ENCODE results near the gene BNC1. TPM values are rescaled to one million over a fixed set of nuclear protein-coding genes. Genes with fewer than 3 reads are reported as not detected.

BNC1 gene
- polyA plus RNA-seq, 1 of the 3 experiments (the other 2 are of a cell fraction) = not detected

- TF ChIP-seq, protein P1, sequence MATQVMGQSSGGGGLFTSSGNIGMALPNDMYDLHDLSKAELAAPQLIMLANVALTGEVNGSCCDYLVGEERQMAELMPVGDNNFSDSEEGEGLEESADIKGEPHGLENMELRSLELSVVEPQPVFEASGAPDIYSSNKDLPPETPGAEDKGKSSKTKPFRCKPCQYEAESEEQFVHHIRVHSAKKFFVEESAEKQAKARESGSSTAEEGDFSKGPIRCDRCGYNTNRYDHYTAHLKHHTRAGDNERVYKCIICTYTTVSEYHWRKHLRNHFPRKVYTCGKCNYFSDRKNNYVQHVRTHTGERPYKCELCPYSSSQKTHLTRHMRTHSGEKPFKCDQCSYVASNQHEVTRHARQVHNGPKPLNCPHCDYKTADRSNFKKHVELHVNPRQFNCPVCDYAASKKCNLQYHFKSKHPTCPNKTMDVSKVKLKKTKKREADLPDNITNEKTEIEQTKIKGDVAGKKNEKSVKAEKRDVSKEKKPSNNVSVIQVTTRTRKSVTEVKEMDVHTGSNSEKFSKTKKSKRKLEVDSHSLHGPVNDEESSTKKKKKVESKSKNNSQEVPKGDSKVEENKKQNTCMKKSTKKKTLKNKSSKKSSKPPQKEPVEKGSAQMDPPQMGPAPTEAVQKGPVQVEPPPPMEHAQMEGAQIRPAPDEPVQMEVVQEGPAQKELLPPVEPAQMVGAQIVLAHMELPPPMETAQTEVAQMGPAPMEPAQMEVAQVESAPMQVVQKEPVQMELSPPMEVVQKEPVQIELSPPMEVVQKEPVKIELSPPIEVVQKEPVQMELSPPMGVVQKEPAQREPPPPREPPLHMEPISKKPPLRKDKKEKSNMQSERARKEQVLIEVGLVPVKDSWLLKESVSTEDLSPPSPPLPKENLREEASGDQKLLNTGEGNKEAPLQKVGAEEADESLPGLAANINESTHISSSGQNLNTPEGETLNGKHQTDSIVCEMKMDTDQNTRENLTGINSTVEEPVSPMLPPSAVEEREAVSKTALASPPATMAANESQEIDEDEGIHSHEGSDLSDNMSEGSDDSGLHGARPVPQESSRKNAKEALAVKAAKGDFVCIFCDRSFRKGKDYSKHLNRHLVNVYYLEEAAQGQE (IDR thresholded peaks at IDR 0.05; ENCODE audit: low read depth, low read length) = no peak
- no peak for TF ChIP-seq EZH2phosphoT487 (IDR thresholded peaks at IDR 0.05; ENCODE audit: borderline replicate concordance, low read depth)
Observed at GRCh38 chr15:83275412-83275811, 9.1 kb downstream of the BNC1 start (continued).

GRCh38 chr15:83270176-83270575 lies 14.3 kb downstream of the BNC1 start:
- CTCF ChIA-PET = interaction anchor here (2.4 kb wide), 1 partner anchor 22 kb away, joined by 17 read pairs; no protein-coding TSS in a partner anchor
- H2AFZ ChIP-seq (ENCODE audit: low read depth) = no peak overlapping the region
- H3K36me3 ChIP-seq (replicated peaks in 1 of 2; ENCODE audit: control insufficient read depth in 1 of 2, insufficient read depth in 2 of 2, low read length in 1 of 2) = no peaks in the 10 kb centered on the region
- WGBS (ENCODE audit: low lambda C conversion rate) = 4% methylated on average over 1 of the region's 1 CpG
- no peak overlapping the region for H3K4me3 ChIP-seq (ENCODE audit: low read depth in 2 of 2, low read length in 1 of 2)
- H3K9me2 ChIP-seq = no peaks in the 10 kb centered on the region
- H3K9me3 ChIP-seq = no peaks in the 10 kb centered on the region
- H4K20me1 ChIP-seq (ENCODE audit: insufficient read depth) = no peaks in the 10 kb centered on the region
- POLR2A ChIA-PET = no interaction called here
- H3F3A ChIP-seq (replicated peaks; ENCODE audit: insufficient read depth) = no peaks in the 10 kb centered on the region
- no peak overlapping the region for H3K27ac ChIP-seq (ENCODE audit: low read depth in 2 of 2, low read length in 1 of 2)
- no peaks in the 10 kb centered on the region for H3K79me2 ChIP-seq (ENCODE audit: insufficient read depth)
- H3K4me2 ChIP-seq = no peak overlapping the region
- no peak overlapping the region for H3K9ac ChIP-seq
- TF ChIP-seq POLR2AphosphoS5 (IDR thresholded peaks at IDR 0.05; ENCODE audit: low read depth, low read length) (no peak), NFIC (IDR thresholded peaks at IDR 0.05; ENCODE audit: borderline replicate concordance) (no peak), TAF1 (IDR thresholded peaks at IDR 0.05; ENCODE audit: borderline replicate concordance, low read depth, low read length) (no peak), EP300 (IDR thresholded peaks at IDR 0.05; ENCODE audit: borderline replicate concordance in 1 of 2, low read depth in 1 of 2, low read length in 1 of 2) (no peak), FOXM1 (IDR thresholded peaks at IDR 0.05; ENCODE audit: low read depth) (no peak), RCOR1 (IDR thresholded peaks at IDR 0.05; ENCODE audit: low read length) (no peak), NRF1 (IDR thresholded peaks at IDR 0.05; ENCODE audit: low read depth, low read length) (no peak), GATA2 (CRISPR knock-in tag; IDR thresholded peaks at IDR 0.05) (no peak), RAD21 (IDR thresholded peaks at IDR 0.05; ENCODE audit: low read length) (no peak), GABPA (IDR thresholded peaks at IDR 0.05; ENCODE audit: low read depth) (no peak), JUND (IDR thresholded peaks at IDR 0.05) (no peak), ELF1 (IDR thresholded peaks at IDR 0.05) (no peak), USF1 (IDR thresholded peaks at IDR 0.05; ENCODE audit: borderline replicate concordance, low read depth) (no peak), EZH2phosphoT487 (IDR thresholded peaks at IDR 0.05; ENCODE audit: borderline replicate concordance, low read depth) (no peak), SIN3A (IDR thresholded peaks at IDR 0.05; ENCODE audit: borderline replicate concordance, low read depth, low read length) (no peak), FOSL2 (IDR thresholded peaks at IDR 0.05; ENCODE audit: borderline replicate concordance, low read depth) (no peak), SMC3 (IDR thresholded peaks at IDR 0.05; ENCODE audit: low read depth, low read length) (no peak), MAX (IDR thresholded peaks at IDR 0.05; ENCODE audit: low read depth) (no peak), TCF12 (IDR thresholded peaks at IDR 0.05) (no peak)
- TF ChIP-seq, protein P2, sequence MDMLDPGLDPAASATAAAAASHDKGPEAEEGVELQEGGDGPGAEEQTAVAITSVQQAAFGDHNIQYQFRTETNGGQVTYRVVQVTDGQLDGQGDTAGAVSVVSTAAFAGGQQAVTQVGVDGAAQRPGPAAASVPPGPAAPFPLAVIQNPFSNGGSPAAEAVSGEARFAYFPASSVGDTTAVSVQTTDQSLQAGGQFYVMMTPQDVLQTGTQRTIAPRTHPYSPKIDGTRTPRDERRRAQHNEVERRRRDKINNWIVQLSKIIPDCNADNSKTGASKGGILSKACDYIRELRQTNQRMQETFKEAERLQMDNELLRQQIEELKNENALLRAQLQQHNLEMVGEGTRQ (IDR thresholded peaks at IDR 0.05; ENCODE audit: borderline replicate concordance, low read depth, low read length) = no peak
- no peak for DNase-seq
- H3K27me3 ChIP-seq (ENCODE audit: insufficient read depth) = peaks cover 11% of the 10 kb centered on the region
- H3K4me1 ChIP-seq (ENCODE audit: control insufficient read depth in 1 of 2, insufficient read depth in 2 of 2, low read depth in 1 of 2, low read length in 1 of 2) = no peaks in the 10 kb centered on the region

Measured in SK-N-SH (cell line).